SK-N-SH (cell line): Measurements from ENCODE around the gene ZFP36.

Experiments
- CHD2 ChIP-seq: fragments of 150-350 bp; IDR thresholded peaks from 2 replicates; pipeline ENCODE4 v1.6.1; 2018; ENCODE audit warnings: low read length; ENCODE audit not compliant: partially characterized antibody
- CTCF ChIP-seq: fragments of 200-600 bp; sonication (generic); IDR thresholded peaks from 2 replicates; pipeline ENCODE4 v1.6.1; 2017; ENCODE audit warnings: antibody characterized with exemption, mild to moderate bottlenecking, moderate library complexity
- EZH2phosphoT487 ChIP-seq: fragments of 200-600 bp; sonication (generic); IDR thresholded peaks from 2 replicates; pipeline ENCODE4 v1.6.1; 2017; ENCODE audit warnings: low read depth, mixed run types, mild to moderate bottlenecking, antibody characterized with exemption, moderate library complexity, borderline replicate concordance
- FOXJ3 ChIP-seq: sonication (generic); formaldehyde crosslinking; IDR thresholded peaks from 2 replicates; pipeline ENCODE4 v1.5.1; 2020; ENCODE audit warnings: mild to moderate bottlenecking, missing genetic modification reagents
- FOXM1 ChIP-seq: IDR thresholded peaks from 2 replicates; pipeline ENCODE4 v1.4.0; 2012; ENCODE audit warnings: low read depth, mild to moderate bottlenecking
- MEF2A ChIP-seq: IDR thresholded peaks from 2 replicates; pipeline ENCODE4 v1.4.0; 2012; ENCODE audit warnings: low read depth, borderline replicate concordance
- TAF1 ChIP-seq: IDR thresholded peaks from 2 replicates; pipeline ENCODE4 v1.6.1; 2012; ENCODE audit warnings: low read depth, mild to moderate bottlenecking, low read length, moderate library complexity, borderline replicate concordance

- no peak for TF ChIP-seq CTCF
- no peak for TF ChIP-seq MEF2A
- TF ChIP-seq CHD2 = no peak
- TF ChIP-seq FOXM1 = no peak
- no peak for TF ChIP-seq EZH2phosphoT487
- no peak for TF ChIP-seq FOXJ3 (CRISPR knock-in tag)
- TF ChIP-seq TAF1 = no peak
These were observed 20.1 kb upstream of the ZFP36 start for GRCh38 chr19:39386557-39386956.
